HUES48 (cell line): ENCODE data around the gene SOAT2.
"Not testable (repeated sequence)": the region's sequence is repeated elsewhere in the genome, so short reads cannot be mapped to it uniquely, and the experiment has no call there.

Experiments used
- H3K27ac ChIP-seq: one replicate; pipeline ENCODE4 v1.7.0; 2013; ENCODE audit warnings: low read depth, low read length, inconsistent platforms
- H3K27me3 ChIP-seq: 2 replicates; pipeline ENCODE4 v1.6.1; 2013; ENCODE audit warnings: mild to moderate bottlenecking, low read length; ENCODE audit not compliant: control insufficient read depth, insufficient read depth
- H3K36me3 ChIP-seq: 2 replicates; pipeline ENCODE4 v1.6.1; 2013; ENCODE audit warnings: low read length; ENCODE audit not compliant: control insufficient read depth, insufficient read depth
- H3K4me1 ChIP-seq: 2 replicates; pipeline ENCODE4 v1.6.1; 2013; ENCODE audit warnings: mild to moderate bottlenecking, low read length; ENCODE audit not compliant: control insufficient read depth, insufficient read depth
- H3K4me3 ChIP-seq: 2 replicates; pipeline ENCODE4 v1.5.1; 2013; ENCODE audit warnings: mild to moderate bottlenecking, low read depth, low read length
- H3K9ac ChIP-seq: 2 replicates; pipeline ENCODE4 v1.6.1; 2013; ENCODE audit warnings: mild to moderate bottlenecking, low read depth, low read length, moderate library complexity
- H3K9me3 ChIP-seq: 2 replicates; pipeline ENCODE4 v1.6.1; 2013; ENCODE audit warnings: low read length; ENCODE audit not compliant: control insufficient read depth, insufficient read depth

The SOAT2 gene

DNA sequence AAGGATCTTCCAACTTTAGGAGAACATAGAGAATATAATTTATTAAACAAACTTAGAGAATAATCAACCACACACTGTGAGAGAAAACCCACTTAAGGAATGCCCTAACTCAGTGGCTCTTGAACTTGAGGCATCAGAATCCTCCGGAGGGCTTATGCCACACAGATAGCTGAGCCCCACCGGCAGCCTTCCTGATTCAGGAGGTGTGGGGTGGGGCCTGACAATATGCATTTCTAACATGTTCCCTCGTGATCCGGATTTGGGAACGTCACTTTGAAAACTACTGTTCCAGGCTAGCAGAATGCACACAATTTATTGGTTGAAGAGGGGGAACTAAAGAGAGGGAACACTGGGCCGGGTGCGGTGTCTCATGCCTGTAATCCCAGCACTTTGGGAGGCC lies 2.0 kb upstream of the SOAT2 start:
- H3K9me3 ChIP-seq = no peaks in the 10 kb centered on the region
- no peak overlapping the region for H3K4me3 ChIP-seq
- peaks cover 30% of the 10 kb centered on the region for H3K27me3 ChIP-seq
- no peaks in the 10 kb centered on the region for H3K36me3 ChIP-seq
- H3K4me1 ChIP-seq = peaks cover 16% of the 10 kb centered on the region
- H3K9ac ChIP-seq = no peak overlapping the region
- no peak overlapping the region for H3K27ac ChIP-seq

DNA sequence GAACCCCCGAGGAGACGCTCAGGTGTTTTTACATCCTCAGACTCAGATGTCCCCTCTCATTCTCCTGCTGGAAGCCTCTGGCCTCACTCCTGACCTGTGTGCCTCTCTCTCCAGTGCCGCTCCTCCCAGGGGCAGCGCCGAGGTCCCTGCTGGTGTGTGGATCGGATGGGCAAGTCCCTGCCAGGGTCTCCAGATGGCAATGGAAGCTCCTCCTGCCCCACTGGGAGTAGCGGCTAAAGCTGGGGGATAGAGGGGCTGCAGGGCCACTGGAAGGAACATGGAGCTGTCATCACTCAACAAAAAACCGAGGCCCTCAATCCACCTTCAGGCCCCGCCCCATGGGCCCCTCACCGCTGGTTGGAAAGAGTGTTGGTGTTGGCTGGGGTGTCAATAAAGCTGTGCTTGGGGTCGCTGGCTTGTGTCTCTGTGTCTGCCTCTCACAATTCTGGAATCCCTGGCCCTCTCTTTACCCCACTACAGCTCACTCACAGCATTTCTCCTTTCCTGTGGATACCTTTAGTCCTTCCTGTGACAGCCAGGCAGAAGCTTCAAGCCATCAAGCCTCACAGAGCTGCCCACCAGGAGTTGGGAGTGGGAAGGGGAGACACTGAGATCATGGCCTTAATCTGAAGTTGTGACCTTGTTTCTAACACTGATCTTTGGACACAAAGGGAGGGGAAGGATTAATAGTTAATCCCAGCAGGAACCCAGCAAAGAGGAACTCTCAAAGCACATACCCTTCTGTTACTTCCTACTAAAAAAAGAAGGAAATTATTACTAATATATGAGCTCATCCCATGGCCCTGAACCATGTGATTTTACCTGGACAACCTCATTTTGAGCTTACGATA lies 1.1 kb upstream of the SOAT2 start:
- Histone ChIP-seq H3K4me1 (peaks cover 18% of the 10 kb centered on the region), H3K9ac (no peak overlapping the region), H3K27ac (no peak overlapping the region), H3K27me3 (peaks cover 21% of the 10 kb centered on the region), H3K9me3 (no peaks in the 10 kb centered on the region), H3K36me3 (no peaks in the 10 kb centered on the region), H3K4me3 (no peak overlapping the region)

- Histone ChIP-seq H3K9me3 (no peaks in the 10 kb centered on the region), H3K27ac (peak overlapping the region; percentile 17), H3K9ac (no peak overlapping the region), H3K4me3 (no peak overlapping the region), H3K27me3 (peaks cover 5% of the 10 kb centered on the region), H3K36me3 (no peaks in the 10 kb centered on the region), H3K4me1 (peaks cover 11% of the 10 kb centered on the region)
Observed at GRCh38 chr12:53103860-53104305, 597 bp downstream of the SOAT2 start.

DNA sequence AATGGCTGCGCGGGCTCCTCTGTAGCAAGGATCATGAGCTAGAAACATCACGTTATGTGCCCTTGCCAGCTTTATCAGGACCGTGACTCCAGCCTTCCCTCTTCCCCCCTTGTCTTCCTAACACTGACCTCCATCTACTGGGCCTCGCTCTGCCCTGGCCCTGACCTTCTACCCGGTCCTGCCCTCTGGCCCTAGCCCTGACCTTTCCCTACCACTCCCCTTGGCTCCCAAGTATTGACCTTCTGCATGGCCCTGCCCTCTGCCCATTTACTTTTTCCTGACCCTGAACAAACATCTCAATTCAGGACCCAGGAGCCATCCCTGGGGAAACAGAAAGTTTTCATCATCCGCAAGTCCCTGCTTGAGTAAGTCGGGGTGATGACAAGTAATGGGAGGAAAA lies 2.0 kb downstream of the SOAT2 start:
- Histone ChIP-seq H3K27ac (no peak overlapping the region), H3K4me3 (no peak overlapping the region), H3K36me3 (no peaks in the 10 kb centered on the region), H3K27me3 (no peaks in the 10 kb centered on the region), H3K9me3 (peaks cover 2% of the 10 kb centered on the region; the same call in 1 of the 2 replicates), H3K9ac (no peak overlapping the region), H3K4me1 (peaks cover 6% of the 10 kb centered on the region; the same call in 1 of the 2 replicates)

DNA sequence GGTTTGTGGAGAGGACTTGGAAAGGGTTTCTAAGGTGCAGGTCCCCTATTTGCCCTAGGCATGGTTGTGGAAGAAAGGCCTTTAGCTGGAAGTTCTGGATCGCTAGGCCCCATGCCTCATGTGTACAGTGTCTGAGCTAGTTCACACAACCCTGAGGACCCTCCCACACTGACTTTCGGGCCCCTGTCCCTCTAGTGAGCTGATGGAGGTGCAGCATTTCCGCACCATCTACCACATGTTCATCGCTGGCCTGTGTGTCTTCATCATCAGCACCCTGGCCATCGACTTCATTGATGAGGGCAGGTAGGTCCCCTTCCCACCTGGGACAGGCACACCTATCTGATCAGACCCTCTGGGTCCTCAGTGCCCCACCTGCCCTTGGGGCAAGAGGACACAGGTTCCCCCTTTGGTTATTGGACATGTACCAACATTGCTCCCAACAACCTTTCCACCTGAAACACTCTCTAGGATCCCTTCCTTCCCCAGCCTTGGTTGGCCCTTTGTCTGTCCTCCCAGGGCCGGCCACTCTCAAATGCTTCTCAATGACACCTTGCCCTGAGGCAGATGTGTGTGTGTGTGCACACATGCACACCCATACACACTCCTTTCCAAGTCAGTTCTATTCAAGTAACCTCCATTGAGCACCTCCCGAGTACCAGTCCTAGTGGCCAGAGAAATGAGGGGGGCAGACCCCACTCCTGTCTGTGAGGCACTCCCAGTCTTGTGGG lies 2.6 kb downstream of the SOAT2 start:
- Histone ChIP-seq H3K9ac (no peak overlapping the region), H3K27me3 (no peaks in the 10 kb centered on the region), H3K27ac (no peak overlapping the region), H3K4me3 (no peak overlapping the region), H3K9me3 (peaks cover 6% of the 10 kb centered on the region; the same call in 1 of the 2 replicates), H3K36me3 (no peaks in the 10 kb centered on the region), H3K4me1 (peaks cover 6% of the 10 kb centered on the region; the same call in 1 of the 2 replicates)

- no peak overlapping the region for H3K4me3 ChIP-seq
- H3K27ac ChIP-seq = no peak overlapping the region
- peaks cover 6% of the 10 kb centered on the region; the same call in 1 of the 2 replicates for H3K4me1 ChIP-seq
- peaks cover 6% of the 10 kb centered on the region; the same call in 1 of the 2 replicates for H3K9me3 ChIP-seq
- H3K36me3 ChIP-seq = no peaks in the 10 kb centered on the region
- no peak overlapping the region for H3K9ac ChIP-seq
- H3K27me3 ChIP-seq = no peaks in the 10 kb centered on the region
Observed at GRCh38 chr12:53107122-53107521, 3.8 kb downstream of the SOAT2 start.

DNA sequence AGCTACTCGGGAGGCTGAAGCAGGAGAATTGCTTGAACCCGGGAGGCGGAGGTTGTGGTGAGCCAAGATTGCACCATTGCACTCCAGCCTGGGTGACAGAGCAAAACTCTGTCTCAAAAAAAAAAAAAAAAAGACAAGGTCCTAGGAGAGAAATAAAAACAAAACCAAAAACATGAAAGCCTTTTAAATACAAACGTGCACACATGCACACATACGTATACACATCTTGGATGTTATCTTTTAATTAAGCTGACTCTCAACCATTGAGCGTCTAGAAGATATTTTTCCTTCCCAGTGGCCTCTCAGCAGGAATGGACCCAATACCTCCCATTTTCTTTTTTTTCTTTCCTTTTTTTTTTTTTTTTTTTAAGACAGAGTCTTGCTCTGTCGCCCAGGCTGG lies 9.1 kb downstream of the SOAT2 start:
- H3K4me3 ChIP-seq, H3K27me3 ChIP-seq, H3K4me1 ChIP-seq, H3K9ac ChIP-seq, H3K27ac ChIP-seq, H3K36me3 ChIP-seq, H3K9me3 ChIP-seq: not testable (repeated sequence)

- Histone ChIP-seq H3K4me1 (no peaks in the 10 kb centered on the region), H3K27ac (no peak overlapping the region), H3K4me3 (no peak overlapping the region), H3K27me3 (no peaks in the 10 kb centered on the region), H3K9me3 (peaks cover 6% of the 10 kb centered on the region; the same call in 1 of the 2 replicates), H3K36me3 (no peaks in the 10 kb centered on the region), H3K9ac (no peak overlapping the region)
Observed at GRCh38 chr12:53113136-53113705, 9.9 kb downstream of the SOAT2 start.

DNA sequence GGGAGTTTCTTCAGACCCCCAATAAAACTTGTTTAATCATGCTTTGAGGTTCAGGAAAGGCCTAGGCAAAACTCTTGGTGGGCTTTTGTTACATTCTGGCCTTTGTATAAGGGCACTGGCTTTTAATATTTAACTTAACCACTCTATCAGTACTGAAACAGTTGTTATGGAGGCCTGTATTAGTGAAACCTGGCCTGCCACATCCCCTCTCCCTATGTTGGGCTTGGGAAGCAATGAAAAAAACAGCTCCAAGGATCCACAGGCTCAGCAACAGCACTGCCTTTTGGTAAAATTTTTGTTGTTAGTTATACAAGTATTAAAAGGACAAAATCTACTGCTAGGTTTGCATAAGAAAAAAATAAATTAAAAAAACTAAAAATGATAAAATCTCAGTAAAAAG lies 10.7 kb downstream of the SOAT2 start:
- peaks cover 6% of the 10 kb centered on the region; the same call in 1 of the 2 replicates for H3K9me3 ChIP-seq
- H3K9ac ChIP-seq = no peak overlapping the region
- H3K27me3 ChIP-seq = no peaks in the 10 kb centered on the region
- H3K27ac ChIP-seq = no peak overlapping the region
- no peak overlapping the region for H3K4me3 ChIP-seq
- no peaks in the 10 kb centered on the region for H3K4me1 ChIP-seq
- H3K36me3 ChIP-seq = no peaks in the 10 kb centered on the region

- H3K4me1 ChIP-seq = no peaks in the 10 kb centered on the region
- H3K36me3 ChIP-seq = no peaks in the 10 kb centered on the region
- H3K9me3 ChIP-seq = 0 out of 2 replicates have a peak, but pooled peaks cover 3% of the 10 kb centered on the region
- no peaks in the 10 kb centered on the region for H3K27me3 ChIP-seq
- H3K4me3 ChIP-seq = no peak overlapping the region
- H3K27ac ChIP-seq = no peak overlapping the region
- H3K9ac ChIP-seq = no peak overlapping the region
Observed at GRCh38 chr12:53115112-53115890, 12.0 kb downstream of the SOAT2 start.
